Suprapubic skin (tissue), 3 donors: ENCODE results near the gene OR2T6.

ENCODE experiments used
- CTCF ChIP-seq, 2 donors: fragments of 200-600 bp in 1 of 2; fragments of 450-650 bp in 1 of 2; sonication (generic) in 1 of 2; IDR thresholded peaks; one replicate each; pipeline ENCODE4 v1.5.1; 2016 to 2019; ENCODE audit warnings: antibody characterized with exemption in 2 of 2, mild to moderate bottlenecking in 1 of 2, moderate library complexity in 1 of 2
- POLR2A ChIP-seq, 2 donors: fragments of 450-650 bp; IDR thresholded peaks; one replicate each; pipeline ENCODE4 v1.6.1; 2017; ENCODE audit warnings: antibody characterized with exemption in 2 of 2, mild to moderate bottlenecking in 2 of 2, moderate library complexity in 2 of 2

DNA sequence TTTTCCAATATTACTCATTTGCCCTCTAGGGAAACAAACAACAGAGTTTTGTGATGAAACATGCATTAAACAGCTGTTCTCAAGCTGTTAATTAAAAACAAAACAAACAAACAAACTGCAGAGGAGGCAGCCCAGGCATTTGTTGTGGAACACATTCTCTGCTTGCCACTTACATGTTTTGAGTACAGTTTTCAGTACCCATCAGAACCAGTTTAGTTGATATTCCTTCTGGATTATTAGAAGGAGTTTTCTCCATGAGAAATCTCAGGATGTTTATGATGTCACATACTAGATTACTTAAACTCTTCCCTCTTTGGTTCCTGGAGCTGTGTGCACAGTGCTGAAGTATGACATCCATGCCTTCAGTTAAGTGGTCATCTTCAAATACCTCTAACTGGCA, at the start of gene OR2T6:
- no peak for TF ChIP-seq CTCF (IDR thresholded peaks at IDR 0.05)
- TF ChIP-seq POLR2A (IDR thresholded peaks at IDR 0.05) = no peak
